H54 (cell line): Measurements from ENCODE around the gene CASTOR1.

ENCODE experiments used
- DNase-seq: peaks from one replicate; pipeline ENCODE4 v3.0.0; 2011; ENCODE audit warnings: low spot score, mixed read lengths; ENCODE audit not compliant: insufficient read length
- FAIRE-seq: peaks from 3 replicates; lab custom pipeline; 2011; peaks lifted over from hg19 to GRCh38; lab: Jason Lieb, UNC
- POLR2A ChIP-seq: IDR thresholded peaks from 2 replicates; pipeline ENCODE4 v1.6.1; 2011; ENCODE audit warnings: low read depth, mild to moderate bottlenecking, low read length

The CASTOR1 gene

DNA sequence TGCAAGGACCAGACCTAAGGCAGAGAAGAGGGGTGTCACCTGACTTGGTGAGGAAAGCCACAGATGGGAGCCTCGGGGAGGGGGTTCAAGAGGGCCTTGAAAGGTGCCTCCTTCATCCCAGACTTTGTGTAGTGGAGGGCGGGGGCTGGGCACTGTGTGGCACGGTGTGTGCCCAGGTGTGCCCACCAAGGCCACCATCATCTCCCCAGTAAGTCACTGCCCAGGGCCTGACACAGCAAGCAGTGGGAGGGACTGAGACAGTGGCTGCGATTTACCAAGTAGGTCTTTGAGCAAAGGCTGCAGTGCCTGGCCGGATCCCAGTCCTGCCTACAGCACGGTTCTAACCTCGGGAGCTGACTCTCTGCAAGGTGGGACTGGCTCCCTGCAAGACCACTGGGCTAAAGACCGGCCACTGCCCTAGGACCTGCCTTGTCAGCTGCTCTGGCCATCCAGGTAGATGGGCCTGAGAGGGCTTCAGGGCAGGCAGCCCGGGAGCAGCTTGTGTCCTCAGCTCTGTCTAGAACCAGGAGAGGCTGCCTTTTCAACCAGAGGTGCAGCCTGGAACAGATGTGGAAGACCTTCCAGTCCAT lies 24.1 kb downstream of the CASTOR1 start:
- no peak for FAIRE-seq
- DNase-seq = no peak
- no peak for TF ChIP-seq POLR2A

DNA sequence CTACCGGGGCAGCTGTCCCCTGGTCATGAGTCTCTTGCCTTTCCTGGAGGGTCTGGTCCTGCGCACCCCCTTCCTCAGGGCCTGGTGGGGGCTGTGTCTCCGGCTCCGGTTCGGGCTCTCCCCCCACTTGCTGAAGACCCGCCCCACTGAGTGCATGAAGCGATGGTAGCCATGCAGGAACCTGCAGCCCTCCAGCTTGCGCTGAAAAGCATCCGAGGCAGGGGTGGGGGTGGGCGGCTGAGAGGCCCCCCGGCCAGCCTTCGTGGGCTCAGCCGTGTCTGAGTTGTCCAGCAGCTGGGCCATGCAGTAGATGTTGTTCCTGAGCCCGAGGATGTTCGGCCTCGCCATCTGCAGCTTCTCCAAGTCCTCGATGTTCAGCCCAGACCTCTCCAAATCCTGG lies 25.4 kb downstream of the CASTOR1 start:
- FAIRE-seq (no peak), DNase-seq (no peak)
- TF ChIP-seq POLR2A = no peak

DNA sequence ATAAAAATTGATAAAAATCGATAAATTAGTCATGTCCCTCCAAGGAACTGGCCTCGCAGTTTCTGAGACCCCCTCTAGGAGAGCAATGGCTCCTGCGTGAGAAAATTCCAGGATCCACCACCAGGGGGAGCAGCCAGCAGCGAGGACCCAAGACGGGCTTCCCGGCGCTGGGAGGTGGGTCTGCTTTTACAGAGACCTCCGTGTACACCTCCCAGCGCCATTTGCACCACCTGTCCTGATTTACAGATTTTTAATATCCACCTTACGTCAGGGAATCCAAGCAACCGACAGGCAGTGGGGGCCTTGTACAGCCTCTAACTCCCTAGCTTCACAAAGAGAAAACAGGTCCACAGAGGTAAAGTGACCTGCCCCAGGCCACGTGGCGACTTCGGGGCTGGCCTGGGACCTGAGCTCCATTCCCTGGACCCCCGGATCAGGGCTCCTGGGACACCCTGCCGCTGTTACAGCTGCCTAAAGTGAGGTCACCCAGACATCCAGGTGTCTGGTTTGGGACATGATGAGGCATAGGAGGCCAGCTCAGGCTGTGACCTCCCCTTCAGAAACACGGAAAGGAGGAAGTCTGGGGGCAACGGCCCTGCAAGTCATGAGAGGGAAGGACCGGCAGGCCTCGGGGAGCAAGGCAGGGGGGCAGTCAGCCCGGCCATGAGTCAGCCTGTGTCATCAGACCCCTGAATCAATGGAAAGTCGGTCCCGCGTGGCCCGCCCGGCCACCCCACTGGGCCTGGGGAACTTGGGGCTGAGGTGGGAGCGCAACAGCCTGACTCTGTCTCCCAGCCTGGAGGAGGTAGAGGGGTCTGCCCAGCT lies 26.2 kb downstream of the CASTOR1 start:
- FAIRE-seq = no peak

DNA sequence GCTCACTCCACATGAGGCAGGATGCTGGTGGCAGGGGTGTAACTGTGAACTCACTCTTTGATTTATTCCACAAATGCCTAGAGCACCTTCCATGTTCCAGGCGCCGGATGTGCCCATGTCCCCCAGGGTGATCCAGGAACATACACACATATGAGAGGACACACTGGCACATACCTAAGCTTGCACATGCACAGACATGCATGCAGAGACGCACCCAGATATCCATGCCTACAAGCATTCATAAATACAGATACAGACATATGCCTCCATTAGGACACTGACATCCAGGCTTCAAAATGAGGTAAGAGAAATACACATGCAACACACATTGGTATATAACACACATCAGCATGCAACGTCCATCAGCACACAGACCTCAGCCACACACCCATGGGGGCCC lies 27.2 kb downstream of the CASTOR1 start:
- no peak for TF ChIP-seq POLR2A
- FAIRE-seq (no peak), DNase-seq (no peak)

More for the DNA sequence above, 26.2 kb downstream of the CASTOR1 start:
- no peak for TF ChIP-seq POLR2A
- DNase-seq = no peak

DNA sequence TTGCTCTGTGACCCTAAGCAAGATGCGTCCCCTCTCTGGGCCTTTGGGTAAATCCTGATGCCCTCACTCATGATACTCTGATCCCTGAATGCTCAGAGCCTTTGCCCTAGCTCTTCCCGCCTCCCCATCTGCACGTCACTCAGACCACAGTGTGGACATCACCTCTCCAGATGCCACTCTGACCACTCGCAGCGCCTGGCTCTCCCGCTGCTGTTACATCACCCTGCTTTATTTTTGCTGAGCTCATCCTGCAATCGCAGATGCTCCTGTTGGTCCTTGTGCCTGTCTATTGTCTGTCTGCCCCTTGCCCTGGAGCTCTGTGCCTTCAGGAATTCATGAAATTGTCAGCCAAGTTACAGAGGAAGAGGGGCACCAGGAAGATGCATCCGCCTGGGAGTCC lies 28.2 kb downstream of the CASTOR1 start:
- FAIRE-seq (no peak), DNase-seq (no peak)
- no peak for TF ChIP-seq POLR2A

DNA sequence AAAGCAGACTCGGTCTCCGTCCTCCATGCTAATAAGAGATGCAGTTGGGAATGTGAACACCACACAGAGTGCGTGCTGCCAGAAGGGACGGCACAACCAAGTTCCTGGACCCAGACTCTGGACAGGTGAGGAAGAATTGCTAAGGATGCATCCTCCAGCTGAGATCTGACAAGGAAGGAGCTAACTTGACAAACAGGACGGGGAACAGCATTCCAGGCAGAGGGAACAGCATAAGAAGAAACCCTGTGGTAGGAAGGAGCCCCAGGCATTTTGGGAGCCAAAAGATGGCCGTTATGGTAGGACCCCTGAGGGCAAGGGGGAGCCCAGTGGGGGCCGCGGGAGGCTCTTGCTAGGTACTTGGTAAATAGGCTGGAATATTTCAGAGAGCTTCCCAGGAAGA lies 28.6 kb downstream of the CASTOR1 start:
- no peak for TF ChIP-seq POLR2A
- DNase-seq (no peak), FAIRE-seq (no peak)

DNA sequence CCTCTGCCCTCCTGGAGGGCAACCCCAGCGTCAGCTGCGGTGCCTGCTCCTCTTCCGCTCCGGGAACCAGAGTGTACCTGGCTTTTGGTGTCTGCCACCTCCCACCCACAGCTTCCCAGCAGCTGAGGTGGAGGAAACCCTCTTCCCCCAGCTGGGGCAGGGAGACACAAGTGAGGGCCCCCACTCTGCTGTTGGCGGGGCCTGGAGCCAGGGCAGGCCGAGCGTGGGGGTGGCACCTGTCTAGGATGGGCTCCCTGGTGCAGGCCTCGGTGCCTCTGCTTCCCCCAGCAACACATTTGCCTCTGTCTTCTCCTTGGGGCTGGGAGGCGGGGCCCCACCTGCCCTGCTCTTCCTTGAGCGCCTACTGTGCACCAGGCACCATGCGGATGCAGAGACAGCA lies 29.0 kb downstream of the CASTOR1 start:
- DNase-seq (no peak), FAIRE-seq (no peak)
- TF ChIP-seq POLR2A = no peak

DNA sequence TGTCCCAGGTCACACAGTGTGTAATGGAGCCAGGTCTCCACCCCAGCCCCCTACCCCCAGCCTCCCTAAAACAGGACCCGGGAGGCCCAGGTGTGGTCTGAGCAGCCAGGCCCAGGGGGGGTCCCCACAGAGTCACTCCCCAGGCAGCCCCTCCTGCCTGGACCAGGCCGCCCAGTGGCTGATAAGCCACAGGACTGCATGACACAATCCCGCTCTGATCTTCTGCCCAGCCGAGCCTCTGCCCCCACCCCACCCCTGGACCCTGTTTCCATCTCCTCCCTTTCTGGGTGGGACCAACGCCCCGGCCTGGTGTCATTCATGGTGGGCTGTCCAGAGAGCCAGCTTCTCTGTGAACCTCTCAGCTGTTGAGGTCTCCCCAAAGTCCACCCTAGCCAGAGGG lies 35.0 kb downstream of the CASTOR1 start:
- no peak for DNase-seq
- no peak for FAIRE-seq
- no peak for TF ChIP-seq POLR2A

DNA sequence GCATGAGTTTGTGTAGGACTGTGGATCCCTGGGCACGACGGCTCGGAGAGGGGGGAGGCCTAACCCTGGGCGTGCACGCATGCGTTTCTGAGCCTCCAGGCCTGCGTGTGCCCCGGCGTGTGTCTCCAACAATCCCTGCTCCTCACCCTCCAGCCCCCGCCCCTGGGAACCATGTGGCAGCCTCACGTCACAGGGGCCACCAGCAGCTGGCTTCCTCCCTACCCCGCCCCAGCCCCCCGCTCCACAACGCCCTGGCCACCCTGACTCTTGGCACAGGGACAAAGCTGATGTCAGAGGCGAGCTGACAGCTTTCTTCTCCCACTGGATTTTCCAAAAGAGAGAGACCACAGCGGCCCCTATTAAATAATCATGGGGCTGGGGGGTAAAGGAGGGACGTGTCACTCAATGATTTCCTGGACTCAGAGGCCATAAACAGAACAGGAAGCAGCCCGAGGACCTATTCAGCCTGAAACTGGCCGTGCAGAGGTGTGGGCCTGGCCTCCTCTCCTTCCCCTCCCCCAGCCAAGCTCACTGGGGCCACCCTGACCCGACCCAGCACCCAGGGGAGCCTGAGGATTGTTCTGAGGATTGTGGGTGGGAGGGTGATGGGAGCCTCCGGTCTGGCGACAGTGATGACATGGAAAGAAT lies 36.0 kb downstream of the CASTOR1 start:
- FAIRE-seq (no peak), DNase-seq (no peak)
- TF ChIP-seq POLR2A = no peak

DNA sequence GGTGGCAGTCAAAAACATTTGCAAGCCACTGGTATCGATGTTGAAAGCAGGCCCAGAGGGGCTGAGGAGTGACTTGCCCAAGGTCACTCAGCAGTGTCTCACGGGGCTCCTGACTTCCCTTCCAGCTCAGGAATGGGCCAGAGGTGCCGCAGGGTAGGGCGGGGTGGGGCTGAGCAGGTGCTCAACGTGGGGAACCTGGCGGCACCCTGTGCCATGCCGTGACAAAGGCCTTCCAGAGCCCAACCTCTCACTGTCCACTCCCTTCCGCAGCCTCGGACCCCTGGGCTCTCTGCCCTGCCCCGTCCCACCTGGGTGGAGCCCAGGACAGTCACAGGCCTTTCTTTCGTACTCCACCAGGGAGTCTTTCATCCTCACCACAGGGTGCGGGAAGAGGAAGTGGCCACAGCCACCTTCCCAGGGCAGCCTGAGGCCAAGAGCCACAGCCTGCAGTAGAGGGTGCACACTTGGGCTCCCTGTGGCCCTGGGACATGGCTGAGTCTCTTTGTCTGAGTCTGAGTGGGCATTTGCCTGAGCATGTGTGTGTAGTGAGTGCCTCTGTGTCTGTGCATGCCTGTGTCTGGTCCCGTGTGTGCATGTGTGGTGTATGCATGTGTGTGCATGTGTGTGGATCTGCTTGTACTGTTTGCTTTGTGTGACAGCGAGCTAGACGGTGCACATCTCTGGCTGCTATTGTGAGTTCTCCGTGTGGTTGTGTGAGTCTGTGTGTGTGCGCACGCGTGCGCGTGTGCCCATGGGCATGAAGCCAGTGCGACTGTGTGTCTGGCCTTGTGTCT lies 36.7 kb downstream of the CASTOR1 start:
- FAIRE-seq (no peak), DNase-seq (peak; percentile 45)
- TF ChIP-seq POLR2A = no peak

DNA sequence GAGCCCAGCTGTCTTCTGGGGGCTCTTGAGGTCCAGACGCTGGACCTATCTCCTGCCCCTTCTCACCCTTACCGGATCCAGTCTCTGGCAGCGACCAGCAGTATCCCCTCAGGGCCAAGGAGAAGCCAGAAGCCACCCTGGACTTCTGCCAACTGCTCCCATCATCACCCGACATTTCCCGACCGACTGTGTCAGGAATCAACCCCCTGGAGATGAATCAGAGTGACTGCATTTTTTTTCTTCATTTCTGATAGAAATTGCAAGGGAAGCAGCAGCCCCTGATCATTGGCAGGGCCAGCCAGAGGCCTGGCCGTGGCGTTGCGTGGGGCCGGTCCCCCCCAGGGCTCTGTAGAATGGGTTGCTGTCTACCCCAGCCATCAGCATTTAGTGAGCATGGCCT lies 37.6 kb downstream of the CASTOR1 start:
- DNase-seq (no peak), FAIRE-seq (no peak)
- TF ChIP-seq POLR2A = no peak

DNA sequence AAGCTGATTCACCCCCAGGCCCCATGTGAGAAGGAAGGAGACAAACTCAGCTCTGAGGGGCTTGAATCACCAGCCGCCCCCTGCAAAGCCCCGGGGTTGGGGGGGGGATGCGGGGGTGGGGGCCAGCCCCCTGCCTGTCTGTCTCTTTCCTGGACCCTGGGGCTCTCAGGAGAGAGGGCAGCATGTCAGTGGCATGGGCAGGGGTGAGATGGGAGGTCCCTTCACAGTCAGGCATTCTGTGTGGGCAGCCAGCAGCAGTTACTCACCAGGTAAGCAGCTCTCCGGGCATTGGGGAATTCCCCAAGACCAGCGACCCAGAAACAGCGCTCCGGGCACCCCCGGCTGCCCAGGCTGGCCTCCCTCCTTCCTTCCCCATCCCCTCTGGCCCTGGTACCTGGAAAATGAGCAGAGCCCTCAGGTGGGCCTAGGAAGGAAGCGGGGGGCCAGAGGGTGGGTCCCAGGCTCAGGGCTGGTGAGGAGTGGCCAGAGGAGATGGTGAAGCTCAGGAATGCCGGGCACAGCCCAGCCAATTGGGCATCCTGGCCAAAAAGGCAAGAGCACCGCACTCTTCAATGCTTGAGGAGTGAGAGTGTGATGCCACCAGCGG lies 38.5 kb downstream of the CASTOR1 start:
- peak; percentile 84 for DNase-seq
- FAIRE-seq = no peak
- no peak for TF ChIP-seq POLR2A

DNA sequence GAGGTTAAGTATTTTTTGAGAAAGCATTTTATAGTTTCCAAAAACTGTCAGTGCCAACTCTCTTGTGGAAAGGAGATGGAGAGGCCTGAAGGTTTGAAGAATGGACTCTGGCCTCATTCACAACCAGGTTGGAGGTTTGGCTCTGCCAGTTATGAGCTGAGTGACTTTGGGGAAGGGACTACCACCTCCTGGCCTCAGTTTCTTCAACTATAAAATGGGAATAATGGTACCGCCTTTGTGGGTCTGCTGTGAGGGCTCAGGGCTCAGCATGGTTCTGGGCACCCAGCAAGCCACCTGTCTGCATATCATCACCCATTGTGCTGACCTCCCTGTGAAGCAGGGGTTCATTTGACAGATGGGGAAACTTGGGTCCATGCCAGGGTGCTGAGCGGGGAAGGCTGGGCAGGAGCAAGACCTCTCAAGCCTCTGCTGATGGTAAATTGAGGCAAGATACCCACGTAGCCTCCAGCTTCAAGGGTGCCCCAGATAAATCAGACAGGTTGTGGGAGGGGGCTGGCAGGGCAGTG lies 39.2 kb downstream of the CASTOR1 start:
- no peak for FAIRE-seq
- TF ChIP-seq POLR2A = no peak
- no peak for DNase-seq
